Activated T-cell treated with anti-CD3 and anti-CD28 coated beads for 4 hours (primary cell): ENCODE measurements around the gene MRPL18.
"Not testable (repeated sequence)": the region's sequence is repeated elsewhere in the genome, so short reads cannot be mapped to it uniquely, and the experiment has no call there.

Experiments used
- DNase-seq: peaks from one replicate; pipeline ENCODE4 v3.0.0-alpha.2; 2020

Gene MRPL18

GRCh38 chr6:159817951-159818739, 27.9 kb downstream of the MRPL18 start:
- no peak for DNase-seq

GRCh38 chr6:159819098-159819497, 28.8 kb downstream of the MRPL18 start:
- DNase-seq = no peak

GRCh38 chr6:159819932-159820640, 29.8 kb downstream of the MRPL18 start:
- no peak for DNase-seq

- DNase-seq = no peak
Observed at GRCh38 chr6:159821122-159821521, 30.9 kb downstream of the MRPL18 start.

- no peak for DNase-seq
Observed at GRCh38 chr6:159821726-159822125, 31.5 kb downstream of the MRPL18 start.

- no peak for DNase-seq
Observed at GRCh38 chr6:159823953-159824352, 33.7 kb downstream of the MRPL18 start.

- not testable (repeated sequence) for DNase-seq
Observed at GRCh38 chr6:159824690-159825089, 34.4 kb downstream of the MRPL18 start.

GRCh38 chr6:159826004-159826403, 35.7 kb downstream of the MRPL18 start:
- no peak for DNase-seq

GRCh38 chr6:159826968-159827647, 36.8 kb downstream of the MRPL18 start:
- DNase-seq = no peak

GRCh38 chr6:159828074-159828473, 37.8 kb downstream of the MRPL18 start:
- DNase-seq = no peak

- DNase-seq = no peak
Observed at GRCh38 chr6:159829526-159829925, 39.3 kb downstream of the MRPL18 start.

GRCh38 chr6:159830501-159831372, 40.5 kb downstream of the MRPL18 start:
- DNase-seq = no peak

GRCh38 chr6:159831373-159831679, 41.1 kb downstream of the MRPL18 start:
- no peak for DNase-seq

GRCh38 chr6:159832946-159833345, 42.7 kb downstream of the MRPL18 start:
- no peak for DNase-seq

- no peak for DNase-seq
Observed at GRCh38 chr6:159833556-159833955, 43.3 kb downstream of the MRPL18 start.

GRCh38 chr6:159833997-159834603, 43.8 kb downstream of the MRPL18 start:
- no peak for DNase-seq

- DNase-seq = no peak
Observed at GRCh38 chr6:159836718-159837490, 46.6 kb downstream of the MRPL18 start.

- no peak for DNase-seq
Observed at GRCh38 chr6:159837511-159837910, 47.2 kb downstream of the MRPL18 start.

- DNase-seq = no peak
Observed at GRCh38 chr6:159838020-159838744, 47.9 kb downstream of the MRPL18 start.

GRCh38 chr6:159842035-159842434, 51.8 kb downstream of the MRPL18 start:
- no peak for DNase-seq
